Measurements from ENCODE around the gene CAMK1D.
"Not testable (repeated sequence)": the region's sequence is repeated elsewhere in the genome, so short reads cannot be mapped to it uniquely, and the experiment has no call there.

CAMK1D gene

GRCh38 chr10:12834721-12835120 lies 485.4 kb downstream of the CAMK1D start:
- DNase-seq, result no peak

GRCh38 chr10:12835709-12836108 lies 486.4 kb downstream of the CAMK1D start:
- DNase-seq, result no peak

GRCh38 chr10:12838366-12838765 lies 489.0 kb downstream of the CAMK1D start:
- DNase-seq, result no peak

- no peak for DNase-seq
Measured at GRCh38 chr10:12838995-12839927, 489.9 kb downstream of the CAMK1D start.

GRCh38 chr10:12839941-12840611 lies 490.7 kb downstream of the CAMK1D start:
- DNase-seq, result no peak

- DNase-seq, result no peak
Measured at GRCh38 chr10:12841426-12841825, 492.1 kb downstream of the CAMK1D start.

GRCh38 chr10:12841826-12842225 lies 492.5 kb downstream of the CAMK1D start:
- no peak for DNase-seq

- DNase-seq, result no peak
Measured at GRCh38 chr10:12842310-12842709, 493.0 kb downstream of the CAMK1D start.

- no peak for DNase-seq
Measured at GRCh38 chr10:12843296-12843945, 494.1 kb downstream of the CAMK1D start.

GRCh38 chr10:12844811-12845483 lies 495.6 kb downstream of the CAMK1D start:
- no peak for DNase-seq

- DNase-seq, result no peak
Measured at GRCh38 chr10:12846718-12847117, 497.4 kb downstream of the CAMK1D start.

- DNase-seq, result no peak
Measured at GRCh38 chr10:12847361-12847975, 498.1 kb downstream of the CAMK1D start.

- DNase-seq, result no peak
Measured at GRCh38 chr10:12848439-12849173, 499.3 kb downstream of the CAMK1D start.

- DNase-seq, result no peak
Measured at GRCh38 chr10:12849319-12850181, 500.2 kb downstream of the CAMK1D start.

- DNase-seq, result no peak
Measured at GRCh38 chr10:12852687-12853086, 503.3 kb downstream of the CAMK1D start.

GRCh38 chr10:12854988-12855387 lies 505.6 kb downstream of the CAMK1D start:
- DNase-seq, result no peak

- no peak for DNase-seq
Measured at GRCh38 chr10:12862459-12862858, 513.1 kb downstream of the CAMK1D start.

GRCh38 chr10:12865515-12865914 lies 516.2 kb downstream of the CAMK1D start:
- DNase-seq, result not testable (repeated sequence)

GRCh38 chr10:12868229-12868628 lies 518.9 kb downstream of the CAMK1D start:
- DNase-seq, result no peak

- no peak for DNase-seq
Measured at GRCh38 chr10:12869427-12869826, 520.1 kb downstream of the CAMK1D start.

GRCh38 chr10:12872577-12872976 lies 523.2 kb downstream of the CAMK1D start:
- DNase-seq, result no peak
